ENCODE data around the gene KDM4B. TPM values are rescaled to one million over a fixed set of nuclear protein-coding genes. Genes with fewer than 3 reads are reported as not detected.

The KDM4B gene
- total and polyA plus RNA-seq, 9 of the 15 experiments (the other 6 are each of a cell fraction or from before 2014, with no cell fraction given), result 0.21 to 29.9 (median 7.3) TPM

DNA sequence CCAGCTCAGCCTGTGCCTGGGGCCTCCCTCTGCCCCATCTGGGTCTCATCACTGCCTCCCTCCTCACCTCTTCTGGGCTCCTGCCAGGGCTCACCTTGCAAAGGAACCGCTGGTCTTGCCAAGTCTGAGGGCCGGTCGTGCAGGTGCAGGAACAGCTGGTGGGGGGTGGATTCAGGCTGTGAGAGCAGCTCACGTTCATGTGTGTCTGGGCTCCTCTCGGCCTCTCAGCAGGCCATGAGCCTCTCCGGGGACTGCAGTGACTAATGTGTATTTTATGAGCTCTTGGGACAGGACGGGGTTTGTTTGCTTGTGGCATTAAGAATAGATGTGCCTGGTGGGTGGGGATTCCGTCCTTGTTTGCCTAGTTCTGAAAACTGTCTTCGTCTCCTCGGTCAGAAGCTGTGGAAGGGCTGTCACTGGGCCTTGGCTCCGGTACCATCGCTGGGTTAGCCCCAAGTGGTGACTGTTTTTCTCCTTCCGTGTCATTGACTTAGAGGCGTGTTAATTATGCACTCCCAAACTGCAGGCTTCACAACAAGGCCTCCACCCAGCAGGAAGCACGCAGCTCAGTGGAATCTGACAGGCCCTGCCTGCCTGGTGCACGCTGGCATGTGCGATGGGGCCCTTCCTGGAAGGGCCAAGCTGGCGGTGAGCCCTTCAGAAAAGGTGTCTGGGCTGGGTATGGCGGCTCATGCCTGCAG, 77.6 kb downstream of the KDM4B start:
- Histone ChIP-seq H3K27ac (ENCODE audit: extremely low read depth, low read depth, low read length) (no peak overlapping the region), H4K20me1 (replicated peaks; ENCODE audit: control insufficient read depth, insufficient read depth, low read length) (peaks cover 11% of the 10 kb centered on the region), H2AFZ (ENCODE audit: low read depth, low read length) (no peak overlapping the region), H3K9me1 (ENCODE audit: control insufficient read depth, insufficient read depth, low read length) (peaks cover 6% of the 10 kb centered on the region), H3K9ac (ENCODE audit: insufficient read depth in 1 of 2, low read depth in 2 of 2, low read length in 2 of 2) (peak overlapping the region in 1 of 2 experiments; percentile 13; a peak in 1 of 4 replicates), H3K27me3 (ENCODE audit: control insufficient read depth in 2 of 2, insufficient read depth in 2 of 2, low read length in 2 of 2) (no peaks in the 10 kb centered on the region), H3K36me3 (ENCODE audit: control insufficient read depth, insufficient read depth, low read length) (peaks cover 28% of the 10 kb centered on the region; the same call in 2 of the 3 replicates), H3K9me3 (replicated peaks; ENCODE audit: control insufficient read depth, insufficient read depth, low read depth, low read length) (no peaks in the 10 kb centered on the region), H3K4me2 (ENCODE audit: insufficient read depth, low read length) (no peak overlapping the region), H3K4me3 (no peak overlapping the region), H3K4me1 (replicated peaks in 1 of 2; ENCODE audit: control insufficient read depth in 2 of 2, insufficient read depth in 2 of 2, low read length in 2 of 2) (peaks cover 0 to 41% of the 10 kb centered on the region in 2 experiments; a peak in 3 of 5 replicates), H3K79me2 (ENCODE audit: control insufficient read depth, insufficient read depth, low read length) (no peaks in the 10 kb centered on the region; the same call in 2 of the 3 replicates)
- POLR2A ChIA-PET, result no interaction called here
- in situ Hi-C loops (cut with MboI) (no loop called here), intact Hi-C loops (cut with micrococcal nuclease) (loop anchor here (5.0 kb wide), 1 partner anchor 106 kb away; no protein-coding TSS in a partner anchor)
- no peak for ATAC-seq
- CTCF ChIA-PET (ENCODE audit: low intra/inter-chr PET ratio), result no interaction called here
- no peak for DNase-seq (ENCODE audit: extremely low read depth in 1 of 4, low spot score in 3 of 4)
- 84% methylated on average over 19 of the region's 19 CpGs for WGBS (ENCODE audit: insufficient coverage, low coverage, missing lambda C conversion rate)
- TF ChIP-seq, protein P1, sequence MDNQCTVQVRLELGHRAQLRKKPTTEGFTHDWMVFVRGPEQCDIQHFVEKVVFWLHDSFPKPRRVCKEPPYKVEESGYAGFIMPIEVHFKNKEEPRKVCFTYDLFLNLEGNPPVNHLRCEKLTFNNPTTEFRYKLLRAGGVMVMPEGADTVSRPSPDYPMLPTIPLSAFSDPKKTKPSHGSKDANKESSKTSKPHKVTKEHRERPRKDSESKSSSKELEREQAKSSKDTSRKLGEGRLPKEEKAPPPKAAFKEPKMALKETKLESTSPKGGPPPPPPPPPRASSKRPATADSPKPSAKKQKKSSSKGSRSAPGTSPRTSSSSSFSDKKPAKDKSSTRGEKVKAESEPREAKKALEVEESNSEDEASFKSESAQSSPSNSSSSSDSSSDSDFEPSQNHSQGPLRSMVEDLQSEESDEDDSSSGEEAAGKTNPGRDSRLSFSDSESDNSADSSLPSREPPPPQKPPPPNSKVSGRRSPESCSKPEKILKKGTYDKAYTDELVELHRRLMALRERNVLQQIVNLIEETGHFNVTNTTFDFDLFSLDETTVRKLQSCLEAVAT (IDR thresholded peaks at IDR 0.05), result no peak
- TF ChIP-seq, protein P2, sequence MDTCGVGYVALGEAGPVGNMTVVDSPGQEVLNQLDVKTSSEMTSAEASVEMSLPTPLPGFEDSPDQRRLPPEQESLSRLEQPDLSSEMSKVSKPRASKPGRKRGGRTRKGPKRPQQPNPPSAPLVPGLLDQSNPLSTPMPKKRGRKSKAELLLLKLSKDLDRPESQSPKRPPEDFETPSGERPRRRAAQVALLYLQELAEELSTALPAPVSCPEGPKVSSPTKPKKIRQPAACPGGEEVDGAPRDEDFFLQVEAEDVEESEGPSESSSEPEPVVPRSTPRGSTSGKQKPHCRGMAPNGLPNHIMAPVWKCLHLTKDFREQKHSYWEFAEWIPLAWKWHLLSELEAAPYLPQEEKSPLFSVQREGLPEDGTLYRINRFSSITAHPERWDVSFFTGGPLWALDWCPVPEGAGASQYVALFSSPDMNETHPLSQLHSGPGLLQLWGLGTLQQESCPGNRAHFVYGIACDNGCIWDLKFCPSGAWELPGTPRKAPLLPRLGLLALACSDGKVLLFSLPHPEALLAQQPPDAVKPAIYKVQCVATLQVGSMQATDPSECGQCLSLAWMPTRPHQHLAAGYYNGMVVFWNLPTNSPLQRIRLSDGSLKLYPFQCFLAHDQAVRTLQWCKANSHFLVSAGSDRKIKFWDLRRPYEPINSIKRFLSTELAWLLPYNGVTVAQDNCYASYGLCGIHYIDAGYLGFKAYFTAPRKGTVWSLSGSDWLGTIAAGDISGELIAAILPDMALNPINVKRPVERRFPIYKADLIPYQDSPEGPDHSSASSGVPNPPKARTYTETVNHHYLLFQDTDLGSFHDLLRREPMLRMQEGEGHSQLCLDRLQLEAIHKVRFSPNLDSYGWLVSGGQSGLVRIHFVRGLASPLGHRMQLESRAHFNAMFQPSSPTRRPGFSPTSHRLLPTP (IDR thresholded peaks at IDR 0.05; ENCODE audit: borderline replicate concordance, extremely low read depth, insufficient read length), result no peak
- TF ChIP-seq EZH2 (IDR thresholded peaks at IDR 0.05; ENCODE audit: borderline replicate concordance, low read depth, low read length) (no peak), ZNF174 (CRISPR knock-in tag; IDR thresholded peaks at IDR 0.05) (no peak), CEBPB (tag; IDR thresholded peaks at IDR 0.05) (no peak), TARDBP (IDR thresholded peaks at IDR 0.05) (no peak), SP2 (IDR thresholded peaks at IDR 0.05; ENCODE audit: extremely low read depth, low read depth, low read length, poor library complexity, severe bottlenecking) (no peak)
- TF ChIP-seq, protein P3, sequence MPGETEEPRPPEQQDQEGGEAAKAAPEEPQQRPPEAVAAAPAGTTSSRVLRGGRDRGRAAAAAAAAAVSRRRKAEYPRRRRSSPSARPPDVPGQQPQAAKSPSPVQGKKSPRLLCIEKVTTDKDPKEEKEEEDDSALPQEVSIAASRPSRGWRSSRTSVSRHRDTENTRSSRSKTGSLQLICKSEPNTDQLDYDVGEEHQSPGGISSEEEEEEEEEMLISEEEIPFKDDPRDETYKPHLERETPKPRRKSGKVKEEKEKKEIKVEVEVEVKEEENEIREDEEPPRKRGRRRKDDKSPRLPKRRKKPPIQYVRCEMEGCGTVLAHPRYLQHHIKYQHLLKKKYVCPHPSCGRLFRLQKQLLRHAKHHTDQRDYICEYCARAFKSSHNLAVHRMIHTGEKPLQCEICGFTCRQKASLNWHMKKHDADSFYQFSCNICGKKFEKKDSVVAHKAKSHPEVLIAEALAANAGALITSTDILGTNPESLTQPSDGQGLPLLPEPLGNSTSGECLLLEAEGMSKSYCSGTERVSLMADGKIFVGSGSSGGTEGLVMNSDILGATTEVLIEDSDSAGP (CRISPR knock-in tag; IDR thresholded peaks at IDR 0.05), result no peak
- no peak for FAIRE-seq
- no TSS peak for BruUV-seq (replicated peaks)
